HepG2 (cell line): ENCODE data around the gene TRERF1. TPM values are rescaled to one million over a fixed set of nuclear protein-coding genes. Genes with fewer than 3 reads are reported as not detected.

ENCODE experiments used
- E2F5 ChIP-seq: sonication (generic); formaldehyde crosslinking; conservative IDR thresholded peaks from 2 replicates; pipeline ENCODE4 v1.4.0; 2020; ENCODE audit warnings: missing genetic modification reagents
- MBD4 ChIP-seq: IDR thresholded peaks from 2 replicates; pipeline ENCODE4 v1.6.1; 2012; ENCODE audit warnings: low read length, inconsistent platforms, borderline replicate concordance
- NRL ChIP-seq: sonication (generic); formaldehyde crosslinking; IDR thresholded peaks from 2 replicates; pipeline ENCODE4 v1.5.0; 2020; ENCODE audit warnings: missing genetic modification reagents, mild to moderate bottlenecking, moderate library complexity, borderline replicate concordance
- SATB2 ChIP-seq: sonication (generic); formaldehyde crosslinking; IDR thresholded peaks from 2 replicates; pipeline ENCODE4 v1.5.0; 2020; ENCODE audit warnings: missing genetic modification reagents
- XRCC5 ChIP-seq: fragments of 200-400 bp; formaldehyde crosslinking; optimal IDR thresholded peaks from 2 replicates; pipeline ENCODE3; 2017; ENCODE audit warnings: mild to moderate bottlenecking, low read length
- ZBTB38 ChIP-seq: sonication (generic); formaldehyde crosslinking; IDR thresholded peaks from 2 replicates; pipeline ENCODE4 v1.5.1; 2020; ENCODE audit warnings: mild to moderate bottlenecking, missing genetic modification reagents
- ZFYVE20 ChIP-seq: sonication (generic); formaldehyde crosslinking; IDR thresholded peaks from 2 replicates; pipeline ENCODE4 v1.8.0; 2023; ENCODE audit warnings: low read depth, mild to moderate bottlenecking, moderate library complexity, missing genetic modification reagents, borderline replicate concordance
- ZNF234 ChIP-seq: sonication (generic); formaldehyde crosslinking; conservative IDR thresholded peaks from 2 replicates; pipeline ENCODE4 v1.5.1; 2020; ENCODE audit warnings: mild to moderate bottlenecking, missing genetic modification reagents
- ZNF607 ChIP-seq: sonication (generic); formaldehyde crosslinking; IDR thresholded peaks from 2 replicates; pipeline ENCODE4 v1.5.1; 2020; ENCODE audit warnings: missing genetic modification reagents, mild to moderate bottlenecking, borderline replicate concordance
- ZNF615 ChIP-seq: sonication (generic); formaldehyde crosslinking; IDR thresholded peaks from 2 replicates; pipeline ENCODE4 v1.5.0; 2020; ENCODE audit warnings: mild to moderate bottlenecking, missing genetic modification reagents, borderline replicate concordance
- ZNF704 ChIP-seq: sonication (generic); formaldehyde crosslinking; IDR thresholded peaks from 2 replicates; pipeline ENCODE4 v1.8.1; 2023; ENCODE audit warnings: mild to moderate bottlenecking, inconsistent platforms, moderate library complexity, missing genetic modification reagents, borderline replicate concordance
- ZSCAN25 ChIP-seq: sonication (generic); formaldehyde crosslinking; IDR thresholded peaks from 2 replicates; pipeline ENCODE4 v1.8.0; 2022; ENCODE audit warnings: mild to moderate bottlenecking, missing genetic modification reagents
- polyA plus RNA-seq, 8 experiments: library from polyadenylated mRNA; depleted of rRNA in 3 of 8; stranded (reverse) in 7 of 8; unstranded in 1 of 8; fragments of >200 nt; fragmentation: Illumina TruSeq in 4 of 8; extraction: Trizol in 4 of 8; gene quantifications; 2 replicates each; pipeline versions ENCODE4 v1.2.1 to v1.2.3, GENCODE V29; 2011 to 2016; ENCODE audit warnings: low read depth in 4 of 8, missing spikeins in 1 of 8, mixed read lengths in 1 of 8; ENCODE audit not compliant: insufficient read depth in 1 of 8
- total RNA-seq, 5 experiments: library from RNA; depleted of rRNA; stranded (reverse); fragments of >200 nt; fragmentation: Illumina TruSeq; extraction: Trizol; gene quantifications; 2 replicates each; pipeline ENCODE4 v1.2.3, GENCODE V29; 2016; ENCODE audit warnings: low read depth in 1 of 5
- TF ChIP-seq, protein P1 (sequence below): sonication (generic); formaldehyde crosslinking; IDR thresholded peaks from 2 replicates; pipeline ENCODE4 v1.4.0; 2020; ENCODE audit warnings: missing genetic modification reagents
- TF ChIP-seq, protein P2 (sequence below): sonication (generic); formaldehyde crosslinking; IDR thresholded peaks from 2 replicates; pipeline ENCODE4 v1.5.0; 2020; ENCODE audit warnings: mild to moderate bottlenecking, missing genetic modification reagents, borderline replicate concordance
- TF ChIP-seq, protein P3 (sequence below): sonication (generic); formaldehyde crosslinking; IDR thresholded peaks from 2 replicates; pipeline ENCODE4 v1.4.0; 2020; ENCODE audit warnings: missing genetic modification reagents, borderline replicate concordance

TRERF1 gene
- total and polyA plus RNA-seq, 2 of the 13 experiments (the other 11 are each of a cell fraction or from before 2014, with no cell fraction given), result 0.02 TPM; not detected in 1

GRCh38 chr6:42217519-42218367 lies 234.0 kb downstream of the TRERF1 start, which contains the start of gene MRPS10 (continued):
- TF ChIP-seq ZNF704 (CRISPR knock-in tag) (peak; percentile 71; the same call in 1 of the 2 replicates), ZNF234 (CRISPR knock-in tag) (peak; percentile 85; the same call in 1 of the 2 replicates), ZNF615 (CRISPR knock-in tag) (peak; percentile 67; the same call in 1 of the 2 replicates), E2F5 (CRISPR knock-in tag) (0 out of 2 replicates have a peak, but pooled peaks have one; percentile 29), ZSCAN25 (CRISPR knock-in tag) (no peak), XRCC5 (peak; percentile 82), ZFYVE20 (no peak), ZBTB38 (peak; percentile 85), MBD4 (no peak), NRL (CRISPR knock-in tag) (peak; percentile 77; the same call in 1 of the 2 replicates), SATB2 (CRISPR knock-in tag) (no peak; the same call in 1 of the 2 replicates), ZNF607 (CRISPR knock-in tag) (peak; percentile 90; the same call in 1 of the 2 replicates)
- TF ChIP-seq, protein P1, sequence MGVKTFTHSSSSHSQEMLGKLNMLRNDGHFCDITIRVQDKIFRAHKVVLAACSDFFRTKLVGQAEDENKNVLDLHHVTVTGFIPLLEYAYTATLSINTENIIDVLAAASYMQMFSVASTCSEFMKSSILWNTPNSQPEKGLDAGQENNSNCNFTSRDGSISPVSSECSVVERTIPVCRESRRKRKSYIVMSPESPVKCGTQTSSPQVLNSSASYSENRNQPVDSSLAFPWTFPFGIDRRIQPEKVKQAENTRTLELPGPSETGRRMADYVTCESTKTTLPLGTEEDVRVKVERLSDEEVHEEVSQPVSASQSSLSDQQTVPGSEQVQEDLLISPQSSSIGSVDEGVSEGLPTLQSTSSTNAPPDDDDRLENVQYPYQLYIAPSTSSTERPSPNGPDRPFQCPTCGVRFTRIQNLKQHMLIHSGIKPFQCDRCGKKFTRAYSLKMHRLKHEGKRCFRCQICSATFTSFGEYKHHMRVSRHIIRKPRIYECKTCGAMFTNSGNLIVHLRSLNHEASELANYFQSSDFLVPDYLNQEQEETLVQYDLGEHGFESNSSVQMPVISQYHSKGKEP (CRISPR knock-in tag), result no peak
- TF ChIP-seq, protein P2, sequence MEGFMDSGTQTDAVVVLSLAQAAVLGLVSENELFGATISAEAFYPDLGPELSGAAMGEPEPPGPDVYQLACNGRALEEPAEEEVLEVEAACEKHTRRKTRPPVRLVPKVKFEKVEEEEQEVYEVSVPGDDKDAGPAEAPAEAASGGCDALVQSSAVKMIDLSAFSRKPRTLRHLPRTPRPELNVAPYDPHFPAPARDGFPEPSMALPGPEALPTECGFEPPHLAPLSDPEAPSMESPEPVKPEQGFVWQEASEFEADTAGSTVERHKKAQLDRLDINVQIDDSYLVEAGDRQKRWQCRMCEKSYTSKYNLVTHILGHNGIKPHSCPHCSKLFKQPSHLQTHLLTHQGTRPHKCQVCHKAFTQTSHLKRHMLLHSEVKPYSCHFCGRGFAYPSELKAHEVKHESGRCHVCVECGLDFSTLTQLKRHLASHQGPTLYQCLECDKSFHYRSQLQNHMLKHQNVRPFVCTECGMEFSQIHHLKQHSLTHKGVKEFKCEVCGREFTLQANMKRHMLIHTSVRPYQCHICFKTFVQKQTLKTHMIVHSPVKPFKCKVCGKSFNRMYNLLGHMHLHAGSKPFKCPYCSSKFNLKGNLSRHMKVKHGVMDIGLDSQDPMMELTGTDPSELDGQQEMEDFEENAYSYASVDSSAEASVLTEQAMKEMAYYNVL (CRISPR knock-in tag), result peak; percentile 88; the same call in 1 of the 2 replicates
- TF ChIP-seq, protein P3, sequence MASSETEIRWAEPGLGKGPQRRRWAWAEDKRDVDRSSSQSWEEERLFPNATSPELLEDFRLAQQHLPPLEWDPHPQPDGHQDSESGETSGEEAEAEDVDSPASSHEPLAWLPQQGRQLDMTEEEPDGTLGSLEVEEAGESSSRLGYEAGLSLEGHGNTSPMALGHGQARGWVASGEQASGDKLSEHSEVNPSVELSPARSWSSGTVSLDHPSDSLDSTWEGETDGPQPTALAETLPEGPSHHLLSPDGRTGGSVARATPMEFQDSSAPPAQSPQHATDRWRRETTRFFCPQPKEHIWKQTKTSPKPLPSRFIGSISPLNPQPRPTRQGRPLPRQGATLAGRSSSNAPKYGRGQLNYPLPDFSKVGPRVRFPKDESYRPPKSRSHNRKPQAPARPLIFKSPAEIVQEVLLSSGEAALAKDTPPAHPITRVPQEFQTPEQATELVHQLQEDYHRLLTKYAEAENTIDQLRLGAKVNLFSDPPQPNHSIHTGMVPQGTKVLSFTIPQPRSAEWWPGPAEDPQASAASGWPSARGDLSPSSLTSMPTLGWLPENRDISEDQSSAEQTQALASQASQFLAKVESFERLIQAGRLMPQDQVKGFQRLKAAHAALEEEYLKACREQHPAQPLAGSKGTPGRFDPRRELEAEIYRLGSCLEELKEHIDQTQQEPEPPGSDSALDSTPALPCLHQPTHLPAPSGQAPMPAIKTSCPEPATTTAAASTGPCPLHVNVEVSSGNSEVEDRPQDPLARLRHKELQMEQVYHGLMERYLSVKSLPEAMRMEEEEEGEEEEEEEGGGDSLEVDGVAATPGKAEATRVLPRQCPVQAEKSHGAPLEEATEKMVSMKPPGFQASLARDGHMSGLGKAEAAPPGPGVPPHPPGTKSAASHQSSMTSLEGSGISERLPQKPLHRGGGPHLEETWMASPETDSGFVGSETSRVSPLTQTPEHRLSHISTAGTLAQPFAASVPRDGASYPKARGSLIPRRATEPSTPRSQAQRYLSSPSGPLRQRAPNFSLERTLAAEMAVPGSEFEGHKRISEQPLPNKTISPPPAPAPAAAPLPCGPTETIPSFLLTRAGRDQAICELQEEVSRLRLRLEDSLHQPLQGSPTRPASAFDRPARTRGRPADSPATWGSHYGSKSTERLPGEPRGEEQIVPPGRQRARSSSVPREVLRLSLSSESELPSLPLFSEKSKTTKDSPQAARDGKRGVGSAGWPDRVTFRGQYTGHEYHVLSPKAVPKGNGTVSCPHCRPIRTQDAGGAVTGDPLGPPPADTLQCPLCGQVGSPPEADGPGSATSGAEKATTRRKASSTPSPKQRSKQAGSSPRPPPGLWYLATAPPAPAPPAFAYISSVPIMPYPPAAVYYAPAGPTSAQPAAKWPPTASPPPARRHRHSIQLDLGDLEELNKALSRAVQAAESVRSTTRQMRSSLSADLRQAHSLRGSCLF (CRISPR knock-in tag), result no peak; the same call in 1 of the 2 replicates
